GM13976 (cell line): ENCODE measurements around the gene F8.
"Not testable (repeated sequence)": the region's sequence is repeated elsewhere in the genome, so short reads cannot be mapped to it uniquely, and the experiment has no call there.

Experiments
- DNase-seq: peaks from one replicate; pipeline ENCODE4 v3.0.0; 2012; ENCODE audit warnings: low spot score
- CTCF ChIP-seq: IDR thresholded peaks from 2 replicates; pipeline ENCODE4 v1.5.1; 2012; ENCODE audit warnings: borderline replicate concordance, mild to moderate bottlenecking; ENCODE audit not compliant: insufficient read depth; ENCODE audit errors: extremely low read depth, missing control alignments, control extremely low read depth
- in situ Hi-C: fragments of 300-500 bp; cut with MboI; formaldehyde crosslinking; loops from one replicate; pipeline ENCODE4 v1.12.0; 2022; ENCODE audit warnings: low sequenced_read_pairs, mixed read lengths, inconsistent platforms; ENCODE audit not compliant: unreplicated experiment

Gene F8

GRCh38 chrX:154824638-154825037, 197.9 kb downstream of the F8 start:
- no peak for DNase-seq
- in situ Hi-C loops: loop anchor here (25.0 kb wide), 2 partner anchors 88 to 237 kb away; partner anchors contain the start of gene CTAG1A
- TF ChIP-seq CTCF: no peak

- in situ Hi-C loops: loop anchor here (25.0 kb wide), 1 partner anchor 90 kb away; no protein-coding TSS in a partner anchor
- DNase-seq: no peak
- no peak for TF ChIP-seq CTCF
Observed at GRCh38 chrX:154822029-154822428, 200.5 kb downstream of the F8 start.

GRCh38 chrX:154821523-154821922, 201.0 kb downstream of the F8 start:
- in situ Hi-C loops: loop anchor here (25.0 kb wide), 1 partner anchor 91 kb away; no protein-coding TSS in a partner anchor

GRCh38 chrX:154819771-154820341, 202.7 kb downstream of the F8 start:
- DNase-seq: no peak
- in situ Hi-C loops: loop anchor here (25.0 kb wide), 1 partner anchor 92 kb away; no protein-coding TSS in a partner anchor
- TF ChIP-seq CTCF: no peak

More at GRCh38 chrX:154821523-154821922, 201.0 kb downstream of the F8 start:
- TF ChIP-seq CTCF: no peak
- no peak for DNase-seq

- in situ Hi-C loops: loop anchor here (25.0 kb wide), 1 partner anchor 93 kb away; no protein-coding TSS in a partner anchor
- DNase-seq: no peak
- no peak for TF ChIP-seq CTCF
Observed at GRCh38 chrX:154818916-154819770, 203.4 kb downstream of the F8 start.

- in situ Hi-C loops: loop anchor here (25.0 kb wide), 1 partner anchor 95 kb away; no protein-coding TSS in a partner anchor
- not testable (repeated sequence) for DNase-seq
Observed at GRCh38 chrX:154817048-154817618, 205.4 kb downstream of the F8 start.

- in situ Hi-C loops: loop anchor here (25.0 kb wide), 1 partner anchor 96 kb away; no protein-coding TSS in a partner anchor
- DNase-seq: not testable (repeated sequence)
Observed at GRCh38 chrX:154816326-154816898, 206.1 kb downstream of the F8 start.
